NCI-H187 (cell line): ENCODE measurements around the gene IRS2.

ENCODE experiments used
- DNase-seq, 2 experiments: peaks; one replicate each; lab custom pipeline; 2025; lab: John Stamatoyannopoulos, UW

Gene IRS2

GRCh38 chr13:109703250-109703649, 83.1 kb downstream of the IRS2 start:
- DNase-seq = no peak
